Measurements from ENCODE around the gene BCKDK. TPM values are rescaled to one million over a fixed set of nuclear protein-coding genes. Genes with fewer than 3 reads are reported as not detected.

The BCKDK gene
- total and polyA plus RNA-seq, 2 donors (not counting 3 experiments of a cell fraction or from before 2014, with no cell fraction given), result 57.8 to 78.3 TPM

DNA sequence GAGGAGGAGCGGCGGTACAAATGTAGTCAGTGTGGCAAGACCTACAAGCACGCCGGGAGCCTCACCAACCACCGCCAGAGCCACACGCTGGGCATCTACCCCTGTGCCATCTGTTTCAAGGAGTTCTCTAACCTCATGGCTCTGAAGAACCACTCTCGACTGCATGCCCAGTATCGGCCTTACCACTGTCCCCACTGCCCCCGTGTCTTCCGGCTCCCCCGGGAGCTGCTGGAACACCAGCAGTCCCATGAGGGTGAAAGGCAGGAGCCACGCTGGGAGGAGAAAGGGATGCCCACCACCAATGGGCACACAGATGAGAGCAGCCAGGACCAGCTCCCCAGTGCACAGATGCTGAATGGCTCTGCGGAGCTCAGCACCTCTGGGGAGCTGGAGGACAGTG is 31.2 kb upstream of the BCKDK start:
- H3K9me1 ChIP-seq (replicated peaks; ENCODE audit: control insufficient read depth, extremely low read depth, insufficient read depth, low read length), result no peaks in the 10 kb centered on the region
- dilution Hi-C loops (cut with MboI; ENCODE audit: extremely low pct_ligation_motif_present, low sequenced_read_pairs) (no loop called here), intact Hi-C loops (cut with micrococcal nuclease) (loop anchor here (10.0 kb wide), 1 partner anchor 788 kb away; no protein-coding TSS in a partner anchor)
- TF ChIP-seq JUN (IDR thresholded peaks at IDR 0.05; ENCODE audit: borderline replicate concordance, insufficient read depth, insufficient read length, low read depth) (no peak), EZH2 (IDR thresholded peaks at IDR 0.05; ENCODE audit: borderline replicate concordance, low read depth, low read length, severe bottlenecking) (no peak), POLR2AphosphoS5 (IDR thresholded peaks at IDR 0.05; ENCODE audit: insufficient read depth, low read depth, low read length) (no peak), GATA2 (IDR thresholded peaks at IDR 0.05; ENCODE audit: insufficient read depth, insufficient read length, low read depth, low read length) (no peak), FOS (IDR thresholded peaks at IDR 0.05; ENCODE audit: borderline replicate concordance, insufficient read depth, low read length) (no peak), MYC (IDR thresholded peaks at IDR 0.05; ENCODE audit: low read depth, low read length) (no peak), POLR2A (IDR thresholded peaks at IDR 0.05; ENCODE audit: low read depth, low read length) (no peak)
- TF ChIP-seq, protein P1, sequence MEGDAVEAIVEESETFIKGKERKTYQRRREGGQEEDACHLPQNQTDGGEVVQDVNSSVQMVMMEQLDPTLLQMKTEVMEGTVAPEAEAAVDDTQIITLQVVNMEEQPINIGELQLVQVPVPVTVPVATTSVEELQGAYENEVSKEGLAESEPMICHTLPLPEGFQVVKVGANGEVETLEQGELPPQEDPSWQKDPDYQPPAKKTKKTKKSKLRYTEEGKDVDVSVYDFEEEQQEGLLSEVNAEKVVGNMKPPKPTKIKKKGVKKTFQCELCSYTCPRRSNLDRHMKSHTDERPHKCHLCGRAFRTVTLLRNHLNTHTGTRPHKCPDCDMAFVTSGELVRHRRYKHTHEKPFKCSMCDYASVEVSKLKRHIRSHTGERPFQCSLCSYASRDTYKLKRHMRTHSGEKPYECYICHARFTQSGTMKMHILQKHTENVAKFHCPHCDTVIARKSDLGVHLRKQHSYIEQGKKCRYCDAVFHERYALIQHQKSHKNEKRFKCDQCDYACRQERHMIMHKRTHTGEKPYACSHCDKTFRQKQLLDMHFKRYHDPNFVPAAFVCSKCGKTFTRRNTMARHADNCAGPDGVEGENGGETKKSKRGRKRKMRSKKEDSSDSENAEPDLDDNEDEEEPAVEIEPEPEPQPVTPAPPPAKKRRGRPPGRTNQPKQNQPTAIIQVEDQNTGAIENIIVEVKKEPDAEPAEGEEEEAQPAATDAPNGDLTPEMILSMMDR (IDR thresholded peaks at IDR 0.05; ENCODE audit: extremely low read depth in 1 of 2, insufficient read depth in 1 of 2, low read depth in 1 of 2, low read length in 2 of 2), result no peak
- TF ChIP-seq, protein P2, sequence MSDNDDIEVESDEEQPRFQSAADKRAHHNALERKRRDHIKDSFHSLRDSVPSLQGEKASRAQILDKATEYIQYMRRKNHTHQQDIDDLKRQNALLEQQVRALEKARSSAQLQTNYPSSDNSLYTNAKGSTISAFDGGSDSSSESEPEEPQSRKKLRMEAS (IDR thresholded peaks at IDR 0.05; ENCODE audit: insufficient read depth, insufficient read length), result no peak
- H3K27ac ChIP-seq (ENCODE audit: insufficient read depth, low read depth, low read length), result no peak overlapping the region
- peaks cover 3 to 36% of the 10 kb centered on the region in 2 experiments for H3K36me3 ChIP-seq (ENCODE audit: control insufficient read depth in 2 of 2, extremely low read depth in 1 of 2, insufficient read depth in 2 of 2, low read length in 2 of 2)
- POLR2A ChIA-PET, result no interaction called here
- no TSS peak for BruUV-seq (replicated peaks)
- CTCF ChIA-PET, result no interaction called here
- FAIRE-seq (no peak), DNase-seq (ENCODE audit: low read depth, low spot score) (no peak)
- no peaks in the 10 kb centered on the region for H4K20me1 ChIP-seq (replicated peaks; ENCODE audit: control insufficient read depth, extremely low read depth, insufficient read depth, low read length)
- no peak overlapping the region for H3K4me2 ChIP-seq (ENCODE audit: insufficient read depth, low read length)
- H3K9me3 ChIP-seq (replicated peaks; ENCODE audit: control insufficient read depth, insufficient read depth, low read length), result no peaks in the 10 kb centered on the region
- peaks cover 8% of the 10 kb centered on the region for H3K4me1 ChIP-seq (ENCODE audit: control insufficient read depth, extremely low read depth, insufficient read depth, low read length)
- no peaks in the 10 kb centered on the region for H3K27me3 ChIP-seq (ENCODE audit: control insufficient read depth in 2 of 2, insufficient read depth in 2 of 2, low read length in 2 of 2)
- H3K4me3 ChIP-seq (replicated peaks in 1 of 3; ENCODE audit: insufficient read depth in 1 of 3, low read depth in 1 of 3, low read length in 3 of 3), result no peak overlapping the region
- H3K9ac ChIP-seq (replicated peaks; ENCODE audit: extremely low read depth, insufficient read depth, low read length), result no peak overlapping the region
- peaks cover 37% of the 10 kb centered on the region for H3K79me2 ChIP-seq (ENCODE audit: control insufficient read depth, insufficient read depth, low read length)
- no peak overlapping the region for H2AFZ ChIP-seq (ENCODE audit: low read depth, low read length)

Data from endothelial cell of umbilical vein (primary cell).